ENCODE results near the gene ATF3.

The ATF3 gene

DNA sequence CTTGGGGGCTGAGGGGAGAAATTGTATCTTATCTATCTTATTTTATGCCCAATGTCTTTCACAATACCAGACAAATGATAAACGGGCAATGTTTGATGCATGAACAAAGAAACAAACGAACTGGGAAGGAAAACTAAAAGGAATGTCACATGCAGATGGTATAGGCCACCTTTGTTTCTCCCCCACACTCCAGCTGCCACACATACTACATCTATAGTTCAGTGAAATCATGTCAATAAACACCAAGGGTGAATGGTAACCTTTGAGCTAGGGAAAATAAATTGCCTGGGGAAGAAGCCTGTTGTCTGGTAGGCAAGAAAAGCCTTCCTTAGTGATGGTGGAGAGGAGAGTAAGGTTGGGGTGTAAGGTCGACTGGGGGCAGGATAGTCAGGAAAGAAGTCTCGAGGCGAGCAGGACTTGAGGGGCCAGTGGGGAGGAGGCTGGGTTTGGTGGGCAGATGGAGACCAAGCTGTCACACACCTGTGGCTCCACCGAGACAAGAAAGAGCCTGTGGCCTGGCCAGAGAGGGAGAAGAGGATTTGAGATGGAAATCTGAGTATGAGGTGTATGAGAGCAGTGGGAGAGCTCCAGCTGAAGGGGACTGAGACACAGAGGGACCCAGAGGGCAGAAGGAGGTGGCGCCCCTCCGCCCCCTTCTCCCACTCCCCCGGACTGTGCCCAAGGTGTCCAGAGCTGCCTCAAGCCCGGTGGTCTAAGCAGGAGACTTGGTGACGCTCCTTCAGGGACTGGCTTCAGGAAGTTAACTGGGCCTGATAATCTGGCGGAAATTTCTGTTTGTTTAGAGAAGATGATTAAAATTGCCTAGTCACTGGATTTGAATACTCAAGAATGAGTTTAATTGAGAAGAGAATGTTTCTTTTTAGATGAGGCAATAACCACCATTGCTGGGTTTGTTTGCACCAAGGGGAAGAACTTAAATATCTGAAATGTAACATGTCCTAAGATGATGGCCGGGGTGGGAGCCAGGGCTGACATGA, 37.3 kb downstream of the ATF3 start:
- H3K4me3 ChIP-seq (ENCODE audit: low read depth, low read length): no peak overlapping the region
- no peak overlapping the region for H3K27ac ChIP-seq
- in situ Hi-C loops (cut with HindIII; ENCODE audit: low pct_ligation_motif_present, low sequenced_read_pairs): no loop called here
- TF ChIP-seq, protein P1, sequence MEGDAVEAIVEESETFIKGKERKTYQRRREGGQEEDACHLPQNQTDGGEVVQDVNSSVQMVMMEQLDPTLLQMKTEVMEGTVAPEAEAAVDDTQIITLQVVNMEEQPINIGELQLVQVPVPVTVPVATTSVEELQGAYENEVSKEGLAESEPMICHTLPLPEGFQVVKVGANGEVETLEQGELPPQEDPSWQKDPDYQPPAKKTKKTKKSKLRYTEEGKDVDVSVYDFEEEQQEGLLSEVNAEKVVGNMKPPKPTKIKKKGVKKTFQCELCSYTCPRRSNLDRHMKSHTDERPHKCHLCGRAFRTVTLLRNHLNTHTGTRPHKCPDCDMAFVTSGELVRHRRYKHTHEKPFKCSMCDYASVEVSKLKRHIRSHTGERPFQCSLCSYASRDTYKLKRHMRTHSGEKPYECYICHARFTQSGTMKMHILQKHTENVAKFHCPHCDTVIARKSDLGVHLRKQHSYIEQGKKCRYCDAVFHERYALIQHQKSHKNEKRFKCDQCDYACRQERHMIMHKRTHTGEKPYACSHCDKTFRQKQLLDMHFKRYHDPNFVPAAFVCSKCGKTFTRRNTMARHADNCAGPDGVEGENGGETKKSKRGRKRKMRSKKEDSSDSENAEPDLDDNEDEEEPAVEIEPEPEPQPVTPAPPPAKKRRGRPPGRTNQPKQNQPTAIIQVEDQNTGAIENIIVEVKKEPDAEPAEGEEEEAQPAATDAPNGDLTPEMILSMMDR (IDR thresholded peaks at IDR 0.05; ENCODE audit: low read depth, low read length, missing control alignments): no peak
- H3K27me3 ChIP-seq (replicated peaks): no peaks in the 10 kb centered on the region
- DNase-seq: no peak
- H3K36me3 ChIP-seq (replicated peaks): no peaks in the 10 kb centered on the region

DNA sequence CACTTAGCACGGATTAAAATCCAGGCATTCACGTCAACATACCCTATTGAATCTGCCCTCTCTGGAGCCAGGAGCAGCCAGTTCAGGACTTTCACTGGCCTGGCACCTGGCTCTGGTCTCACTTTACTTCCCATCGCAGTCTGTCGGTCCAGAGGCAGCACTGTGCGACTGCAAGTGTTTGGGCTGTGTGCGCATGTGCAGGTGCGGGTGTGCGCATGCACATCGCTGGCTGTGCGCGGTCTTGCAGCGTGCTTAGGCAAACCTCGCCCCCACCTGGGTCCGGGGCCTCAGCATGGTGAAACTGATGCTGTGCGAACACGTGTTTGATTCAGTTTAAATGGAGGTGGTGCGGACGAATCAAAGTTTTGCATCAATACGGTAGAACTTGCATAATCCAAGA, 38.0 kb downstream of the ATF3 start:
- H3K27ac ChIP-seq: no peak overlapping the region
- TF ChIP-seq, protein P1 (IDR thresholded peaks at IDR 0.05; ENCODE audit: low read depth, low read length, missing control alignments): no peak
- H3K36me3 ChIP-seq (replicated peaks): no peaks in the 10 kb centered on the region
- DNase-seq: no peak
- in situ Hi-C loops (cut with HindIII; ENCODE audit: low pct_ligation_motif_present, low sequenced_read_pairs): no loop called here
- no peak overlapping the region for H3K4me3 ChIP-seq (ENCODE audit: low read depth, low read length)
- no peaks in the 10 kb centered on the region for H3K27me3 ChIP-seq (replicated peaks)

DNA sequence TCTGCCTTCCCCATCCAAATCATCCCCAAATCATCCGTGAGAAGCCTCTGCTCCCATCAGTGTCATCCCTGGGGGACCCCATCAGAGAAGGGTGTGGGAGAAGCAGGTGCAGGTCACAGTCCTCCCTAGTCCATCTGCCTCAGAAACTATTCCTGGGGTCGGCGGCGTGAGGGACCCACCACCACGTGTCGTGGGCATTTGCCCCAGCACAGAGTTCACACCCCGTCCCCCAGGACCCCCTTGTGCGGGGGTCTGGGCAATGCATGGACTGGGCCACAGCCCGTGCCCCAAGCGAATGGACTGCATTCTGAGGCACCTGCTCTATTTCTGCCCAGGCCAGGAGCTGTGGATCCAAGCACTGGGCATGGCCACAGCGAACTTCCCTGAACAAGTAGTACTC, 38.4 kb downstream of the ATF3 start:
- H3K27ac ChIP-seq: no peak overlapping the region
- no peak overlapping the region for H3K4me3 ChIP-seq (ENCODE audit: low read depth, low read length)
- DNase-seq: no peak
- H3K36me3 ChIP-seq (replicated peaks): no peaks in the 10 kb centered on the region
- in situ Hi-C loops (cut with HindIII; ENCODE audit: low pct_ligation_motif_present, low sequenced_read_pairs): no loop called here
- TF ChIP-seq, protein P1 (IDR thresholded peaks at IDR 0.05; ENCODE audit: low read depth, low read length, missing control alignments): no peak
- no peaks in the 10 kb centered on the region for H3K27me3 ChIP-seq (replicated peaks)

DNA sequence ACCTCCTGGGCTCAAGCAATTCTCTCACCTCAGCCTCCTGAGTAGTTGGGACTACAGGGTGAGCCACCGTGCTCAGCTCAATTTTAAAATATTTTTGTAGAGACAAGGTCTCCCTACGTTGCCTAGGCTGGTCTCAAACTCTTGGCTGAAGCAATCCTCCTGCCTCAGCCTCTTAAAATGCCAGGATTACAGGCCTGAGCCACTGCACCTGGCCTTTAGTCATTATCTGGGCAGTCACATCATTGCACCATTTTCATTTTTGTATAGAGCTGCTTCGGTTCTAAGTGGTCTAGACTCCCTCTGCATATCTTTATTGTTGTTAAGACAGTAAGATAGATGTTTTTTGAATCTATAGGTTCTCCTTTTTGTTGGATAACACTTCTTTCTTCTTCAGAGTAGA, 39.9 kb downstream of the ATF3 start:
- in situ Hi-C loops (cut with HindIII; ENCODE audit: low pct_ligation_motif_present, low sequenced_read_pairs): no loop called here
- Histone ChIP-seq H3K27me3 (replicated peaks) (no peaks in the 10 kb centered on the region), H3K27ac (no peak overlapping the region), H3K36me3 (replicated peaks) (no peaks in the 10 kb centered on the region), H3K4me3 (ENCODE audit: low read depth, low read length) (no peak overlapping the region)
- TF ChIP-seq, protein P1 (IDR thresholded peaks at IDR 0.05; ENCODE audit: low read depth, low read length, missing control alignments): no peak
- DNase-seq: no peak

DNA sequence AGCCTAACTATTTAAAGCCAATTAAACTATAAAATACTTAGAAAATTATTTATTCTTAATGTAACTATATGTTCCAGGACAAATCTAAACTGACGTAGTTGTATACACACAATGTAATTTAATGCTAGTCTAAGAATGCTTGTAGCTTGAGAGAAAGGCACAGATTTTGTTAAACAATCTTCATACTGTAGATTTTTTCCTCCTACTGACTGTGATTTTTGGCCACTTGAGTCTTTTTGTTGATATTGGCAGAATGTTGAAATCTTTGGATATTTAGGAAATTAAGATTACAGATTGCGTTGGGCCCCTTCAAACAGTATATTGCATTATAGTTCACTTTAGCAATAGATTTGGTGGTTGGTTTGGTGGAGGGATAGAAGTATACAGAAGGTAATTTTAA, 40.5 kb downstream of the ATF3 start:
- TF ChIP-seq, protein P1 (IDR thresholded peaks at IDR 0.05; ENCODE audit: low read depth, low read length, missing control alignments): no peak
- in situ Hi-C loops (cut with HindIII; ENCODE audit: low pct_ligation_motif_present, low sequenced_read_pairs): no loop called here
- Histone ChIP-seq H3K27ac (no peak overlapping the region), H3K27me3 (replicated peaks) (no peaks in the 10 kb centered on the region), H3K36me3 (replicated peaks) (no peaks in the 10 kb centered on the region), H3K4me3 (ENCODE audit: low read depth, low read length) (no peak overlapping the region)
- no peak for DNase-seq
